HEK293 (cell line): ENCODE measurements around the gene SLC22A4.
A peak's percentile ranks its signal among the peaks of the same experiment; 100 is the strongest.

Experiments
- CTCF ChIA-PET: fragments of 350-600 bp; formaldehyde crosslinking; extraction: SDS; loops from one replicate; lab custom pipeline; 2021; ENCODE audit warnings: antibody characterized with exemption; lab: Yijun Ruan, JAX
- POLR2A ChIA-PET: fragments of 300-600 bp; formaldehyde crosslinking; extraction: SDS; loops from one replicate; lab custom pipeline; 2020; ENCODE audit warnings: antibody characterized with exemption, inconsistent platforms; lab: Yijun Ruan, JAX
- H3K27ac ChIP-seq: fragments of 200-500 bp; sonication (Bioruptor generic); 2 replicates; pipeline ENCODE4 v1.5.1; 2014; ENCODE audit warnings: low read depth, low read length, control low read depth, inconsistent platforms; ENCODE audit errors: extremely low read depth
- H3K36me3 ChIP-seq, 2 experiments: fragments of 200-500 bp in 1 of 2; sonication (Bioruptor generic) in 1 of 2; 1 replicate in 1 of 2; 2 replicates in 1 of 2; pipeline ENCODE4 v1.5.1; 2014 to 2017; ENCODE audit warnings: inconsistent platforms in 2 of 2, low read length in 2 of 2; ENCODE audit not compliant: control insufficient read depth in 2 of 2, insufficient read depth in 1 of 2
- H3K4me1 ChIP-seq: fragments of 200-500 bp; sonication (Bioruptor generic); 2 replicates; pipeline ENCODE4 v1.5.1; 2014; ENCODE audit warnings: mild to moderate bottlenecking, low read length, inconsistent platforms; ENCODE audit not compliant: control insufficient read depth, insufficient read depth
- H3K4me3 ChIP-seq: 2 replicates; pipeline ENCODE4 v1.5.1; 2011; ENCODE audit warnings: low read depth, mild to moderate bottlenecking, control low read depth, low read length, moderate library complexity
- H3K9me3 ChIP-seq: fragments of 200-500 bp; sonication (Bioruptor generic); 2 replicates; pipeline ENCODE4 v1.5.1; 2014; ENCODE audit warnings: low read depth, low read length, inconsistent platforms; ENCODE audit not compliant: control insufficient read depth, insufficient read depth
- GLIS2 ChIP-seq: fragments of 450-650 bp; formaldehyde crosslinking; IDR thresholded peaks from 2 replicates; pipeline ENCODE4 v1.5.1; 2016; ENCODE audit warnings: missing biosample characterization, missing genetic modification characterization
- HIC1 ChIP-seq: fragments of 450-650 bp; formaldehyde crosslinking; IDR thresholded peaks from 2 replicates; pipeline ENCODE4 v1.5.1; 2016; ENCODE audit warnings: missing biosample characterization, missing genetic modification characterization
- KLF16 ChIP-seq: fragments of 450-650 bp; formaldehyde crosslinking; IDR thresholded peaks from 2 replicates; pipeline ENCODE4 v1.5.1; 2017; ENCODE audit warnings: missing biosample characterization, missing genetic modification characterization
- PRDM1 ChIP-seq: fragments of 450-650 bp; formaldehyde crosslinking; IDR thresholded peaks from 2 replicates; pipeline ENCODE4; 2016; ENCODE audit warnings: missing biosample characterization, missing genetic modification characterization
- TRIM28 ChIP-seq: IDR thresholded peaks from 2 replicates; pipeline ENCODE4 v1.6.1; 2011; ENCODE audit warnings: low read length, control low read depth, borderline replicate concordance
- ZBTB11 ChIP-seq: fragments of 450-650 bp; formaldehyde crosslinking; conservative IDR thresholded peaks from 2 replicates; pipeline ENCODE4 v1.5.1; 2016; ENCODE audit warnings: low read depth, missing biosample characterization, missing genetic modification characterization
- ZBTB26 ChIP-seq: fragments of 450-650 bp; formaldehyde crosslinking; optimal IDR thresholded peaks from 2 replicates; pipeline ENCODE3; 2016; ENCODE audit warnings: missing biosample characterization, mild to moderate bottlenecking, missing genetic modification characterization
- ZFP37 ChIP-seq: fragments of 450-650 bp; formaldehyde crosslinking; IDR thresholded peaks from 2 replicates; pipeline ENCODE4 v1.5.1; 2016; ENCODE audit warnings: missing biosample characterization, missing genetic modification characterization
- ZFP69B ChIP-seq: fragments of 450-650 bp; formaldehyde crosslinking; IDR thresholded peaks from 2 replicates; pipeline ENCODE4 v1.5.1; 2016; ENCODE audit warnings: missing biosample characterization, missing genetic modification characterization
- ZNF10 ChIP-seq: fragments of 450-650 bp; formaldehyde crosslinking; IDR thresholded peaks from 2 replicates; pipeline ENCODE4 v1.5.1; 2017; ENCODE audit warnings: missing biosample characterization, missing genetic modification characterization
- ZNF114 ChIP-seq: fragments of 450-650 bp; formaldehyde crosslinking; IDR thresholded peaks from 2 replicates; pipeline ENCODE4 v1.5.0; 2017; ENCODE audit warnings: missing biosample characterization, missing genetic modification characterization
- ZNF223 ChIP-seq: fragments of 450-650 bp; formaldehyde crosslinking; IDR thresholded peaks from 2 replicates; pipeline ENCODE4 v1.5.1; 2016; ENCODE audit warnings: missing biosample characterization, missing genetic modification characterization
- ZNF341 ChIP-seq: fragments of 450-650 bp; formaldehyde crosslinking; IDR thresholded peaks from 2 replicates; pipeline ENCODE4; 2016; ENCODE audit warnings: low read depth, missing biosample characterization, missing genetic modification characterization
- ZNF596 ChIP-seq: fragments of 450-650 bp; IDR thresholded peaks from 2 replicates; pipeline ENCODE4 v1.5.0; 2018; ENCODE audit warnings: missing biosample characterization, mild to moderate bottlenecking, missing genetic modification characterization, moderate library complexity
- ZNF600 ChIP-seq: fragments of 450-650 bp; formaldehyde crosslinking; IDR thresholded peaks from 2 replicates; pipeline ENCODE4 v1.5.1; 2016; ENCODE audit warnings: missing biosample characterization, missing genetic modification characterization
- ZNF654 ChIP-seq: fragments of 450-650 bp; formaldehyde crosslinking; IDR thresholded peaks from 2 replicates; pipeline ENCODE4 v1.5.1; 2016; ENCODE audit warnings: low read depth, missing biosample characterization, missing genetic modification characterization
- ZNF660 ChIP-seq: fragments of 450-650 bp; IDR thresholded peaks from 2 replicates; pipeline ENCODE4 v1.5.1; 2018; ENCODE audit warnings: missing biosample characterization, mild to moderate bottlenecking, missing genetic modification characterization
- ZNF664 ChIP-seq: fragments of 450-650 bp; formaldehyde crosslinking; IDR thresholded peaks from 2 replicates; pipeline ENCODE4 v1.5.1; 2016; ENCODE audit warnings: missing biosample characterization, missing genetic modification characterization
- ZNF677 ChIP-seq: fragments of 450-650 bp; IDR thresholded peaks from 2 replicates; pipeline ENCODE4 v1.5.0; 2018; ENCODE audit warnings: missing biosample characterization, mild to moderate bottlenecking, missing genetic modification characterization, moderate library complexity
- ZNF692 ChIP-seq: fragments of 450-650 bp; formaldehyde crosslinking; IDR thresholded peaks from 2 replicates; pipeline ENCODE4 v1.5.1; 2016; ENCODE audit warnings: missing biosample characterization, missing genetic modification characterization
- ZNF76 ChIP-seq: fragments of 450-650 bp; formaldehyde crosslinking; IDR thresholded peaks from 2 replicates; pipeline ENCODE4; 2016; ENCODE audit warnings: low read depth, missing biosample characterization, missing genetic modification characterization, borderline replicate concordance
- ZNF785 ChIP-seq: fragments of 450-650 bp; formaldehyde crosslinking; IDR thresholded peaks from 2 replicates; pipeline ENCODE4 v1.5.1; 2016; ENCODE audit warnings: missing biosample characterization, missing genetic modification characterization
- TF ChIP-seq, protein P1 (sequence below): fragments of 450-650 bp; formaldehyde crosslinking; IDR thresholded peaks from 2 replicates; pipeline ENCODE4 v1.5.0; 2017; ENCODE audit warnings: missing biosample characterization, missing genetic modification characterization, borderline replicate concordance

The SLC22A4 gene

DNA sequence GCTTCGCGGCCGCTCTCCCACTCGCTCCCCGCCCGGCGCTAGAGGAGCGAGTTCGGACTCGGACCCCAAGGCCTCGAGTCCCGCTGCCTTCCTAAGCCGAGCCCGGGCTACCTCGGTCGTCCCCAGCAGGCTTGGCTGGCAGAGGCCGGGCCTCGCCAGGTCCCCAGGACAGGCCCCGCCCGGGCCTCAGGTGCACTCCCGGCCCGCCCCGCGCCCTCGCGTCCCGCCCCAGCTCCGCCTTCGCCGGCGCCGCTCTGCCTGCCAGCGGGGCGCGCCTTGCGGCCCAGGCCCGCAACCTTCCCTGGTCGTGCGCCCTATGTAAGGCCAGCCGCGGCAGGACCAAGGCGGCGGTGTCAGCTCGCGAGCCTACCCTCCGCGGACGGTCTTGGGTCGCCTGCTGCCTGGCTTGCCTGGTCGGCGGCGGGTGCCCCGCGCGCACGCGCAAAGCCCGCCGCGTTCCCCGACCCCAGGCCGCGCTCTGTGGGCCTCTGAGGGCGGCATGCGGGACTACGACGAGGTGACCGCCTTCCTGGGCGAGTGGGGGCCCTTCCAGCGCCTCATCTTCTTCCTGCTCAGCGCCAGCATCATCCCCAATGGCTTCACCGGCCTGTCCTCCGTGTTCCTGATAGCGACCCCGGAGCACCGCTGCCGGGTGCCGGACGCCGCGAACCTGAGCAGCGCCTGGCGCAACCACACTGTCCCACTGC is 75.4 kb downstream of the SLC22A4 start, which contains the start of gene SLC22A5 (continued):
- TF ChIP-seq ZNF692 (tag by site-specific recombination) (0 out of 2 replicates have a peak, but pooled peaks have one; percentile 20), GLIS2 (tag by site-specific recombination) (peak; percentile 67), ZNF114 (no peak), ZNF596 (tag by site-specific recombination) (peak; percentile 38; the same call in 1 of the 2 replicates), ZBTB11 (tag by site-specific recombination) (peak; percentile 39), ZNF341 (tag by site-specific recombination) (peak; percentile 6; the same call in 1 of the 2 replicates), ZBTB26 (tag by site-specific recombination) (peak; percentile 99), PRDM1 (no peak), ZFP69B (tag by site-specific recombination) (peak; percentile 48)

DNA sequence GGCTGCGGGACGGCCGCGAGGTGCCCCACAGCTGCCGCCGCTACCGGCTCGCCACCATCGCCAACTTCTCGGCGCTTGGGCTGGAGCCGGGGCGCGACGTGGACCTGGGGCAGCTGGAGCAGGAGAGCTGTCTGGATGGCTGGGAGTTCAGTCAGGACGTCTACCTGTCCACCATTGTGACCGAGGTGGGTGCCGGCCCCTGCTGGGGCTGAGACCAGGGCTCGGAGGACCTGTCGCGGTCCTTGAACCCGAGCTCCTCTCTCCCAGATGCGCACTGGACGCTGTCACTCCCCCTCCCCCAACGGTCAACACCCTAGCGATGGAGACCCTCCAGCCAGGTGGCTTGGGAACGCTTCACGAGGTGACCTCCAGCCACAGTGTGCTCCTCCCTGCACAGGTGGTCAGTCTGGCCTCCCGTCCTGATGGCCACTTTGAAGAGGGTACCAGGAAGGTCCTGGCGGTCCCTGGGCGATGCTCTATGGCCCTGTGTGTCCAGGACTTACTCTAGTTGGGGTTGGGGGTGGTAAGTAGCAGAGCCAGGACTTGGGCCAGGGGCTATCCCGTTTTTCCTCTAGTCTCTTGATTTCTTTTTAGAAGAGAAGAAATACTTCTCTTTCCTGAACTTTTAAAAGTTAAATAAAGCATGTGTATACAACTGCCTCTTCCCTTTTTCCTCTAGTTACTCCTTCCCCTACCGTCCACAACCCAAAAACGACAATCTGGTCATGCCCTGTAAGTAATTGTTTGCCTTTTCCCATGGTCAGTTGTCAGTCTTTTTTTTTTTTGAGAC is 76.2 kb downstream of the SLC22A4 start:
- H3K27ac ChIP-seq = peak overlapping the region; percentile 65
- no peaks in the 10 kb centered on the region for H3K4me1 ChIP-seq
- POLR2A ChIA-PET = interaction anchor here (0.6 to 6.0 kb wide), 7 partner anchors 12 to 126 kb away, joined by 3 to 52 read pairs (median 4); partner anchors contain the start of gene SLC22A4
- H3K36me3 ChIP-seq = peaks cover 4 to 17% of the 10 kb centered on the region in 2 experiments; a peak in 2 of 3 replicates
- no peaks in the 10 kb centered on the region for H3K9me3 ChIP-seq
- CTCF ChIA-PET = interaction anchor here (0.5 to 2.4 kb wide), 3 partner anchors 16 to 98 kb away, joined by 3 to 8 read pairs (median 3); no protein-coding TSS in a partner anchor
- peak overlapping the region; percentile 78 for H3K4me3 ChIP-seq
- TF ChIP-seq ZNF660 (tag by site-specific recombination) = no peak
- TF ChIP-seq ZFP37 (tag by site-specific recombination) = no peak
- TF ChIP-seq ZNF664 (tag by site-specific recombination) = no peak
- no peak; the same call in 1 of the 2 replicates for TF ChIP-seq ZNF341 (tag by site-specific recombination)
- no peak for TF ChIP-seq ZNF677 (tag by site-specific recombination)
- TF ChIP-seq ZNF600 (tag by site-specific recombination) = no peak
- no peak for TF ChIP-seq ZNF223 (tag by site-specific recombination)
- TF ChIP-seq HIC1 (tag by site-specific recombination) = 0 out of 2 replicates have a peak, but pooled peaks have one; percentile 1
- TF ChIP-seq ZNF10 (tag by site-specific recombination) = no peak
- no peak for TF ChIP-seq ZNF76 (tag by site-specific recombination)
- TF ChIP-seq, protein P1, sequence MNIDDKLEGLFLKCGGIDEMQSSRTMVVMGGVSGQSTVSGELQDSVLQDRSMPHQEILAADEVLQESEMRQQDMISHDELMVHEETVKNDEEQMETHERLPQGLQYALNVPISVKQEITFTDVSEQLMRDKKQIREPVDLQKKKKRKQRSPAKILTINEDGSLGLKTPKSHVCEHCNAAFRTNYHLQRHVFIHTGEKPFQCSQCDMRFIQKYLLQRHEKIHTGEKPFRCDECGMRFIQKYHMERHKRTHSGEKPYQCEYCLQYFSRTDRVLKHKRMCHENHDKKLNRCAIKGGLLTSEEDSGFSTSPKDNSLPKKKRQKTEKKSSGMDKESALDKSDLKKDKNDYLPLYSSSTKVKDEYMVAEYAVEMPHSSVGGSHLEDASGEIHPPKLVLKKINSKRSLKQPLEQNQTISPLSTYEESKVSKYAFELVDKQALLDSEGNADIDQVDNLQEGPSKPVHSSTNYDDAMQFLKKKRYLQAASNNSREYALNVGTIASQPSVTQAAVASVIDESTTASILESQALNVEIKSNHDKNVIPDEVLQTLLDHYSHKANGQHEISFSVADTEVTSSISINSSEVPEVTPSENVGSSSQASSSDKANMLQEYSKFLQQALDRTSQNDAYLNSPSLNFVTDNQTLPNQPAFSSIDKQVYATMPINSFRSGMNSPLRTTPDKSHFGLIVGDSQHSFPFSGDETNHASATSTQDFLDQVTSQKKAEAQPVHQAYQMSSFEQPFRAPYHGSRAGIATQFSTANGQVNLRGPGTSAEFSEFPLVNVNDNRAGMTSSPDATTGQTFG = no peak
- no peak for TF ChIP-seq ZNF654 (tag by site-specific recombination)
- TF ChIP-seq TRIM28 = no peak
- TF ChIP-seq ZNF785 (tag by site-specific recombination) = no peak
- no peak for TF ChIP-seq PRDM1
- TF ChIP-seq KLF16 (tag by site-specific recombination) = no peak
